Stimulated activated CD8-positive, alpha-beta memory T cell treated with anti-CD3 and anti-CD28 coated beads, Interleukin-2, amount 100 ng/mL, for 1 hour (primary cell): ENCODE results near the gene SNRPD3.
"Not testable (repeated sequence)": the region's sequence is repeated elsewhere in the genome, so short reads cannot be mapped to it uniquely, and the experiment has no call there.

Experiments used
- DNase-seq, 2 donors: peaks; one replicate each; pipeline ENCODE4 v3.0.0-alpha.2; 2020; ENCODE audit warnings: low read depth in 2 of 2

Gene SNRPD3

GRCh38 chr22:24609888-24610287 lies 54.1 kb downstream of the SNRPD3 start:
- DNase-seq: not testable (repeated sequence)

- DNase-seq: not testable (repeated sequence)
Observed at GRCh38 chr22:24614794-24615193, 59.0 kb downstream of the SNRPD3 start.

GRCh38 chr22:24621244-24621643 lies 65.4 kb downstream of the SNRPD3 start:
- not testable (repeated sequence) for DNase-seq

- not testable (repeated sequence) for DNase-seq
Observed at GRCh38 chr22:24622596-24622995, 66.8 kb downstream of the SNRPD3 start.
